Right renal cortex interstitium (tissue), 3 donors: Measurements from ENCODE around the gene KIF13A. TPM values are rescaled to one million over a fixed set of nuclear protein-coding genes. Genes with fewer than 3 reads are reported as not detected.

ENCODE experiments used
- polyA plus RNA-seq, 3 donors: library from polyadenylated mRNA; unstranded; fragments of 120-200 nt; gene quantifications; one replicate each; pipeline ENCODE4 v1.2.1, GENCODE V29; 2013; ENCODE audit not compliant: insufficient read length in 3 of 3

The KIF13A gene
- polyA plus RNA-seq, 3 donors: 35.5 to 38.5 (median 37.8) TPM

Other genes with a start within 250 kb of the KIF13A start
- 1 to 10 TPM; 1.9 to 2.2 (median 1.9) TPM for gene NHLRC1, start 135.0 kb upstream of the KIF13A start, polyA plus RNA-seq
- gene TPMT, start 167.4 kb upstream of the KIF13A start, polyA plus RNA-seq: 10 to 100 TPM; 29.5 to 30.9 (median 29.6) TPM
- 10 to 100 TPM; 20.1 to 20.7 (median 20.4) TPM for gene KDM1B, start 167.8 kb upstream of the KIF13A start, polyA plus RNA-seq